Kidney capillary endothelial cell (primary cell): ENCODE results near the gene C3orf18.
A peak's percentile ranks its signal among the peaks of the same experiment; 100 is the strongest.

Experiments
- DNase-seq: peaks from one replicate; pipeline ENCODE4 v3.0.0-alpha.2; 2018; ENCODE audit warnings: low spot score

C3orf18 gene

DNA sequence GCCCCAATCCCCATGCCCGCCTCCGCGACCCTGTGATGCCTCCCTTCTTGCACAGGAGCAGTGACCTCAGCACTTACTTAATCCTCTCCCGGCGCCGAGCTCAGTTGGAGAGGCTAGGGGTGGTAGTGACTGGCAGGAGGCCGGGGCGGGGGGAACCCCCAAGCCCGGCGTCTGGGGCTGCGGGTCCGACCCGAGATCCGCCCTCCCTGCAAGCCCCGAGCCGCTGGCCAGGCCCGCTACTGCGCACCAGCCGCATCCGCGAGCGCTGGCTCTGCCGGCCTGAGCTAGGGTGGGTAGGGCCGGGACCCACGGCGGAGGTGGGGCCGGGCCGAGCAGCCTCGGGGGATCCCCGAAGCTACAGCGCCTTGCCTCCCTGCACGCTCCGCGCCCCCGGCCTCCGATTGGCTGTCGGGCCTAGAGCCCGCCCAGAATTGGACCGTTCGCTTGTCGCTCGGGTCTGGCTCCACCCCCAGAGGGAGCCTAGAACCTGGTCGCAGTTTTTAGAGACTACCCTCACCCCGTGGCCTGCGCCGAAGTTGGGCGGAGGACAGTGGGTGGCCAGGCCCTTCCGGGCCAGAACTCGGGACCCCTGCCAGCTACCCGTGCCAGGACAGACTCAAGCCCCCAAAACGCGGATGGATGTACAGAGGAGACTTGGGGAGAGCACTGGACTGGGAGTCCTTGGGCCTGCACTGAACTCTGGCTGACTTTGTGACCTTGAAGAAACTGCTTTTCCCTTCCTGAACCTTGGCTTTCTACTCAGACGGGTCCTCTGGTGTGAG, at the start of gene C3orf18:
Gene C3orf18 (minus strand): TSS at position 362 of the 782 bp plus-strand sequence. CDS start 2,048 bp downstream, outside the sequence.
- DNase-seq = peak; percentile 73

DNA sequence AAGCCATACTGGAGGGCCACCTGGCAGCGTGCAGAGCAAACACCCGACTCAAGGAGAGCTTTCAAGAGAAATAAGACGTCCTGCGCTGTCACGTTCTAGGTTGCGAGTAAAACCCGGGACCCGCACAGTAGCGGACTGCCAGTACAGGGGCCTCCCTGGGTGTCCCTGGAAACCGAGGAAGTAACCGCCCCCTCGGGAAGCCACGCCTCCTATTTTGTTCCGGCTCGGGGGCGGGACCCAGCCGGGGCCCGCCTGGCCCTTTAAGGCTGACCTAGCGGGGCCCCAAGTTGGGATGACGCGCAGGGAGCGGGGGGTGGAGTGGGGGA, 49.2 kb upstream of the C3orf18 start:
- DNase-seq = peak; percentile 70

- DNase-seq = peak; percentile 87
Measured at GRCh38 chr3:50616003-50616769, 48.6 kb upstream of the C3orf18 start.

- DNase-seq = no peak
Measured at GRCh38 chr3:50615190-50615589, 47.6 kb upstream of the C3orf18 start.

DNA sequence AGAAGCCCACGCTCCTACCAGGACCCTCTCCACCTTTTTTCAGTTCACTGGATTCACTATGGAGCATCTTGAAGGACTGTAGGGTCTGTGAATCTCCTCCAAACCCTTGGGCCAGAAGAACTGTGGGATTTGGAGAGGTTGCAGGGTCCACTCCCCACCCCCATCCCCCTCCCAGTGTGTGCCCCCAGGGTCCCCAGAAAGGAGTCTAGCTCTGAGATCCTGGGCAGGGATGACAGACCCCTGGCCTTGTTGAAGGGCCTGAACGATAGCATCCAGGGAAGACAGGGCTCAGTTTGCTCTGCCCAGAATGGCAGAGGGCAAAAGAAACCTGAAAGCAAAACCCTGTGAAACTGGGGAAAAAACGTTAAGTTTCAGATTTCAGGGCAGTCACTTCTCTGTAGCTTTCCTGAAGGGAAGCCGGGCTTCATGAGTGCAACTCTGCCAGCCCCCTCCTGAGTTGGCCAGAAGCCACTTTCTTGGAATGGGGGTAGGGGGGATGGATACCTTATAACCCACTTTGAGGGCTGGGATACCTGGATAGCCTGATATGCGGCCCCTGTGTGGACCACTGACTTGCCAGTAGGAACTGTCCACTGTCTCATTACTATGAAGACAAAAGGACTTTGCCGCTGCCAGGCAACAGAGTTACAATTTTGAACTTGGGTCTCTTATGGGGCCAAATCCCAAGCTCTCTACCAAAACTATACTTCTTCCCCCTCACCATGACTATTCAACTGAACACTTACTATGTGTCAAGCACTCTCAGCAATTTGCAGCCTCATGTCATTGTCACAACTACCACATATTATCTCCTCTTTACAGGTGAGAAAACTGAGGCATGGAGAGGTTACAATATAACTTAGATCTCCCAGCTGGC, 45.7 kb upstream of the C3orf18 start:
- no peak for DNase-seq

DNA sequence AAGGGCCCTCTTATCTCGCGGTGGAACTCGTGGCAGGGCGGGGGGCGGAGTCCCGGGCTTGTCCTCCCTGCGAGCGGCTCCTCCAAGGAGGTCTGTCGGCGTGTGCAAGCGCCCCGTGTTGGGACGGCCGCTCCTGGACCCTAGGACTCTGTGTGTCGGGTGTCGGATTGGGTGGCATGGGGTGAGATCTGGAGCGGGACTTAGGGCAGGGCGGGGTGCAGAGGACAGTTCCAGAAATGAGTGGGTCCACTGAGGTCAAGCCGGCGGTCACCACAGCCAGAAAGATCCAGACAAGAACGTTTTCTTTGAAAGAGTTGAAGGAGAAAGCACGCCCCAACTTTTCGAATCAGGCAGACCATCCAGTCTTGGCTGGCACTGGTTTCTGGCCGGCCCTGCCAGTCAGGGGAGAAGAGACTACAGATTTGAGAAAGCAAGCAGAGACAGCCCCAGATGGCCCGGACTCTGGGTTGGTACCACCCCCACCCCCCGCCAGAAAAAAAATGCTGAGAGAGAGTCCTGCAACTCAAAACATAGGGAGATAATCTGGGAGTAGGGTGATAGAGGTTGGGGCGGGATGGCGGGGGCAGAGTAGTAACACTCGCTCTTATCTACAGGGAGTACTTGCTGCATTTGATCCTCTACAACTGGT, 44.8 kb upstream of the C3orf18 start:
- DNase-seq = no peak

GRCh38 chr3:50611464-50612233, 44.1 kb upstream of the C3orf18 start, which contains the start of gene CISH:
TSS of gene CISH (minus strand) at chr3:50611774. CDS start at chr3:50611650, 124 bp downstream.
- DNase-seq = peak; percentile 84

- no peak for DNase-seq
Measured at GRCh38 chr3:50610992-50611463, 43.5 kb upstream of the C3orf18 start.

GRCh38 chr3:50610181-50610971, 42.8 kb upstream of the C3orf18 start:
- no peak for DNase-seq

GRCh38 chr3:50609763-50610085, 42.2 kb upstream of the C3orf18 start:
- DNase-seq = no peak

GRCh38 chr3:50609071-50609762, 41.7 kb upstream of the C3orf18 start:
- no peak for DNase-seq

- DNase-seq = no peak
Measured at GRCh38 chr3:50608278-50608677, 40.7 kb upstream of the C3orf18 start.

DNA sequence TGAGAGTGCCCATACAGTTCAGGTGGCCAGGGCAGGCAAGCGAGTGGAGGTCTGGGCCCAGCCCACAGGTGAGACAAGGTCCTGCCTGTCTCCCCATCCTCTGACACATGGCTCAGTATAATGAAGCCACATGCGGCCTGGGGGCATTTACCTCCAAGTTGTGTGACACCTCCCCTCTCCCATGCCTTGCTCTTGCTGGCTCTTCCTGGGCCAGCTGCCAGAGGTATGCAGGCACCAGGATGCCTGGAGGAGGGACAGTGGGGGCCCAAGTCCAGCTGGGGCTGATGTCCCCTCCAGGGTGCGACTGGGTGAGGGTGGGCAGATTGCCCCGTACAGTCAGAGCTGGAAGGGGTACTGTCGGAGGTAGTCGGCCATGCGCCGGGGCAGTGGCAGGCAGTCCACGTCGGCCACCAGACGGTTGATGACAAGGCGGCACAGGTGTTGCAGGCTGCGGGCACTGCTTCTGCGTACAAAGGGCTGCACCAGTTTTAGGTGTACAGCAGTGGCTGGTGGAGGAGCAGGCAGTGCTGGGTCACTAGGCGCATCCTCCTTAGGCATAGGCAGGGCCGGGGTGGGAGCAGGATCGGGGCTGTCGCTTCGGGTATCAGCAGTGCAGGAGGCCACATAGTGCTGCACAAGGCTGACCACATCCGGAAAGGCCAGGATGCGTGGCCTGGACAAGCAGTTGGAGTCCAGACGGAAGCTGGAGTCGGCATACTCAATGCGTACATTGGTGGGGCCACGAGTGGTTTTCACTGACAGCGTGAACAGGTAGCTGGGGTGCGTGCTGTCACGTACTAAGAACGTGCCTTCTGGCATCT, 39.9 kb upstream of the C3orf18 start:
- DNase-seq = no peak

- DNase-seq = no peak
Measured at GRCh38 chr3:50606596-50606995, 39.0 kb upstream of the C3orf18 start.

DNA sequence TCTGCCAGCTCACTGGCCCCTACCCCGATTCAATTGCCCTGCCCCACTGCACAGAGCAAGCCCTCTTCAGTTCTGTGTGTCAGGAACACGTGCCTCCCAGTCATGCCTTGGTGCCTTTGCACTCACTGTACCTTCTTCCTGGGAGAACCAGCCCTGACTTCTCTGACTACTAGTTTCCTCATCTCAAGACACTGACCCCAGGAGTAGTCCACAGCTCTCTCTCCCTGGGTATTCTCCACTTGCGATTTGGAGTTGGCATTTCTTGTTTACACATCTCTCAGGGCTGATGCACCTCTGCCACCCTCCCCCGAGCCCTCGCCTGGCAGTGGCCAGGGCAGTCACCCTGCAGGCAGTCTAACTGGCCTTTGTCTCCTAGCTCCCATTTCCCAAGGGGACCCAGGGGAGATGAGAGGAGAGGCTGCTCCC, 38.4 kb upstream of the C3orf18 start:
- no peak for DNase-seq

DNA sequence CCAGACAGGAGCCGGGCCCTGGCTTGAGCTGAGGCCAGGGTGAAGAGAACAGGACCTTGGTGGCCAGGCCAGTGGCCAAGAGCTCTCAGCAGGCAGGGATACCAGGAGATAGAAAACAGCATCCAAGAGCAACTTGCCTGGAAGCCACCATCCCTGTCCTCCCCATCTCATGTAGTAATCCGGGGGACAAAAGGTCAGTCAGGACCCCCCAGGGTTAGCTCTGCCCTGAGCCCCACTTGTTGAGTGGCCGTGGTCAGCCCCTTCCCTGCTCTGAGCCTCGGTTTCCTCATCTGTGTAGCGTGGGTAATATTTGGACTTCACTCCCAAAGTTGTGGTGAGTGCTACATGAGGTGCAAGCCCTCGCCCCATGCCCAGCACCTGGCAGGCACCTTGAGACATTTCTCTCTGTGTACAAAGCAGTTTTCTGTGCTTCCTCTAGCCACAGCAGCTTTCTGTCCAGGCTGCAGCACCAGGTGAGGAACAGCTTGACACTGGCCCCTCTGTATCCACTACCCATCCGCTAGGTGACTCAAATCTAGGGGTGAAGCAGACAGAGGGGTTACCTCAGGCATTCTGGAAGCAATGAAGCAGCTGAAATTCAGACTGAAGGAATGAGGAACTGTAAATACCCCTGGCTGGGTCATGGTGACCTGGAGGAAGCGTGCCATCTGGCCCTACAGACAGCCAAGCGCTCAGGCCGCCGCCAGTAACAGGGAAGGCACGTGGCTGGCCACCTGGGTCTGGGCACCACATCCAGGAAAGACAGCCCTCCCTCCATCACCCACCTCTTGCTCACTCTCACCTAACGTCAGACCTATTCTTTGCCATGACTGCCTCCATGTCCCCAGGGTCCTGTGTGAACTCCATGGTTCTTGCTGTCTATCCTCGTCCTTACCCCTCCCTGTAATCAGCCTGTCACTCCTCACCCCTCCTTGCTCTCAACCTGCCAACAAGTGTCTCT, 37.4 kb upstream of the C3orf18 start:
- DNase-seq = no peak

DNA sequence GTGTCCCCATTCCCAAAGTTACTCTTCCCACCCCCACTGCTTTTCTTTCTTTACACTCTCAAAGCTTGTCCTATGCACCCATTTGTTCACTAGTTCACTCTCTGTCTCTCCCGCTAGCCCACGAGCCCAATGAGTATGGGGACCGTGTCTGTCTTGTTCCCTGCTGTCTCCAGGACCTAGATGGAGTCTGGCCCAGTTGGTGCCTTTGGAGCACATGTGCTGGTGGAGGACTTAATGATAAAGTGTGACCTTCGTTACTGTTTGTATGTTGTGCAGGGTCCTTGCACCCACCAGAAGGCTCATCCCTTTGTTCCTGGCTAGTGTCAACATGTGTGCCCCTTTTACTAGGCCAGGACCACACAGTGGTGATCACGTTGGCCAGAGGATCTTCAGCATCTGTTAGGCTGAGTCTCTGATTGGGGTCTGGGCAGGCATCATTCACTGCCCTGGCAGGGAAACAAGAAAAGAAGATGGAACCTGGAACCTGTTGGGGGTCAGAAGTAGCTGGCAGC, 36.6 kb upstream of the C3orf18 start:
- DNase-seq = no peak
